H1 (cell line): ENCODE measurements around the gene SLCO1C1. TPM values are rescaled to one million over a fixed set of nuclear protein-coding genes. Genes with fewer than 3 reads are reported as not detected.

Source experiments
- PHF8 ChIP-seq: fragments of 200-600 bp; sonication (generic); conservative IDR thresholded peaks from 2 replicates; pipeline ENCODE4 v1.7.1; 2012; ENCODE audit warnings: low read depth, mild to moderate bottlenecking, inconsistent platforms, low read length, moderate library complexity
- USF2 ChIP-seq: IDR thresholded peaks from 2 replicates; pipeline ENCODE4 v1.6.1; 2011; ENCODE audit warnings: low read length, improper control_type of control experiment
- polyA plus RNA-seq, 7 experiments: library from polyadenylated mRNA; depleted of rRNA in 3 of 7; stranded (reverse) in 5 of 7; unstranded in 2 of 7; fragments of >200 nt in 5 of 7; fragments of 200-250 nt in 2 of 7; gene quantifications; 1 replicate in 5 of 7; 2 replicates in 1 of 7; 4 replicates in 1 of 7; pipeline versions ENCODE4 v1.2.1 to v1.2.3, GENCODE V29; 2011 to 2013; ENCODE audit warnings: missing spikeins in 2 of 7, mixed read lengths in 2 of 7
- total RNA-seq: library from RNA; stranded (reverse); fragmentation: NEBNext Ultra II Directional; extraction: Animal tissue kit (Norgen Biotek cat#: 25700); gene quantifications from 2 replicates; pipeline ENCODE4 v1.2.1, GENCODE V29; 2021
- TF ChIP-seq, protein P1 (sequence below), 3 experiments: IDR thresholded peaks; 1 replicate in 2 of 3; 2 replicates in 1 of 3; pipeline versions ENCODE4 v1.5.1 to v1.6.1; 2011; ENCODE audit warnings: low read length in 3 of 3, mild to moderate bottlenecking in 3 of 3, inconsistent platforms in 2 of 3, low read depth in 1 of 3, moderate library complexity in 1 of 3; ENCODE audit not compliant: insufficient read depth in 1 of 3; ENCODE audit errors: control extremely low read depth in 1 of 3

Gene SLCO1C1
- total and polyA plus RNA-seq, 2 of the 8 experiments (the other 6 are each of a cell fraction or from before 2014, with no cell fraction given): 0.18 to 0.74 TPM

GRCh38 chr12:20704860-20705259 lies 9.7 kb downstream of the SLCO1C1 start (continued):
- TF ChIP-seq, protein P1, sequence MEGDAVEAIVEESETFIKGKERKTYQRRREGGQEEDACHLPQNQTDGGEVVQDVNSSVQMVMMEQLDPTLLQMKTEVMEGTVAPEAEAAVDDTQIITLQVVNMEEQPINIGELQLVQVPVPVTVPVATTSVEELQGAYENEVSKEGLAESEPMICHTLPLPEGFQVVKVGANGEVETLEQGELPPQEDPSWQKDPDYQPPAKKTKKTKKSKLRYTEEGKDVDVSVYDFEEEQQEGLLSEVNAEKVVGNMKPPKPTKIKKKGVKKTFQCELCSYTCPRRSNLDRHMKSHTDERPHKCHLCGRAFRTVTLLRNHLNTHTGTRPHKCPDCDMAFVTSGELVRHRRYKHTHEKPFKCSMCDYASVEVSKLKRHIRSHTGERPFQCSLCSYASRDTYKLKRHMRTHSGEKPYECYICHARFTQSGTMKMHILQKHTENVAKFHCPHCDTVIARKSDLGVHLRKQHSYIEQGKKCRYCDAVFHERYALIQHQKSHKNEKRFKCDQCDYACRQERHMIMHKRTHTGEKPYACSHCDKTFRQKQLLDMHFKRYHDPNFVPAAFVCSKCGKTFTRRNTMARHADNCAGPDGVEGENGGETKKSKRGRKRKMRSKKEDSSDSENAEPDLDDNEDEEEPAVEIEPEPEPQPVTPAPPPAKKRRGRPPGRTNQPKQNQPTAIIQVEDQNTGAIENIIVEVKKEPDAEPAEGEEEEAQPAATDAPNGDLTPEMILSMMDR (IDR thresholded peaks at IDR 0.05; ENCODE audit: control extremely low read depth in 1 of 3, insufficient read depth in 1 of 3, low read depth in 1 of 3, low read length in 3 of 3): no peak
- TF ChIP-seq USF2 (no peak), PHF8 (no peak)
